Suppressor macrophage treated with lipopolysaccharide for 1 hour (primary cell): ENCODE results near the gene SPTSSA.
"Not testable (repeated sequence)": the region's sequence is repeated elsewhere in the genome, so short reads cannot be mapped to it uniquely, and the experiment has no call there.

Experiments
- DNase-seq, 3 donors: peaks; one replicate each; pipeline ENCODE4 v3.0.0-alpha.2; 2020 to 2022

Gene SPTSSA

GRCh38 chr14:34426313-34427295 is 35.4 kb downstream of the SPTSSA start:
- no peak for DNase-seq

DNA sequence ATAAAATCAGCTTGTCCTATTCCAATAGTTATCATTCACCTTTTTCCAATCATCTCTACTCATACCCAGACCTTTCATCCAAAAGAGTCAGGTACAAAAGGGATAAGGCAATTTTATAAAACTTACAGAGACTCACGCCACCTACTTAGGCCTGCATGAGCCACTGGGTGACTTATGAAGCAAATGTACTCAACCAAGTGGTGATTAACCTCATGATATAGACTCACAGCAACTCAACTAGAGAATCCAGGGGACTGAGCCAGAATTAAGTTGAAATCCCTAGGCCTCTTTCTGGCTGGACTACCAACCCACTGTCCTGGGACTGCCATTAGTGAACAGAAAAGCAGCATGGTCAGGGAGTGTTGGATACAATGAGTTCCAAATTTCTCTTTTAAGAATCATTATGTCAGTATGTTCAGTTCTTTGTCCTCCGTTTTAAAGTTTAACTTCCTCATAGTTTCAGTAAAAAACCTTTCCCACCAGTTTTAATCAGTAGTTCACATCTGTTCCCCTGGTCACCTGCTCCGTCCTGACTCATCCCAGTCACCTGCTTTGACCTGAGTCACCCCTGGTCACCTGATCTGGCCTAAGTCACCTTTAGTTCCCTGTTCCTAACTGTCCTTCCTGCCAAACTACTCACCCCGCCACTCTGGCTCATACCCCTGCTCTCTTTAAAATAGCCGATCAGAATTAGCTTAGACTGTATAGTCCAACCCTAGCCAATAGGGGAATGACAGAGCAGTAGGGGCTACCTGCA is 36.8 kb downstream of the SPTSSA start:
- peak in 1 of 3 donors; percentile 4 for DNase-seq

DNA sequence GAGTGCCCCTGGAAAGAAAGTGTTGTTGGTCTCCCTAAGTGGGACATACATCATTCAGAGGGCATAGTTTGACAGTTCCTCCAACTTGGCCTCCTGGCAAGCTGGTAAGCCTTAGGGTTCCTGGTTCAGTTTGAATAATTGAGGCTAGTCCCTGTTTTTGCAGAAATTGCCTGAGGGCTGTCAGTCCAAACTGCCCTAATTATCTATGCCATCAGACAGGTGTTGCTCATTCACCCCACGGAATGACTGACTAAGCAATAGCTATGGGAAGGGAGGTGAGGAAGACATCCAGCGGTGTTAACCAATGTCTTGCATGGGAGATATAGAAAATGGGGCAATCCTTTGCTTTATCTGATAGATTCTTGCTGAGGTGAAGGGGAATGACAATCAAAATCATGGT is 37.6 kb downstream of the SPTSSA start:
- DNase-seq: no peak

DNA sequence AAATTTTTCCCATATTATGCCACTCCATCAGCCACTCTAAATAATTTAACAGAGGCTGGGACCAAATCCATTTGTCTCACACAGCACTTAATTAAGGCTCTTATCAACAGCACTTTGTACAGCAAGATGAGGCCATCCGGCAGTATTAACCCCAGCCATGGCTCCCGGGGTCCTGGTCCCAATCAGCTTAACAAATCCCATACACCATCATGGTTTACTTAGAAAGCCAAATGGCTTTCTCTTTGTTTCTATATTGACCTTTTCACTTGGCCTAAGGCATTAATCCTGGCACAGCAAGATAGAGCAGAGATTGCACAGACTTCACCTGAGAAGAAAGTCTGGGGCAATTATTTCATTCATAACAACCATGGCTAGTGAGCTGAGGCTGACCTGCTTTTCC is 38.6 kb downstream of the SPTSSA start:
- no peak for DNase-seq

DNA sequence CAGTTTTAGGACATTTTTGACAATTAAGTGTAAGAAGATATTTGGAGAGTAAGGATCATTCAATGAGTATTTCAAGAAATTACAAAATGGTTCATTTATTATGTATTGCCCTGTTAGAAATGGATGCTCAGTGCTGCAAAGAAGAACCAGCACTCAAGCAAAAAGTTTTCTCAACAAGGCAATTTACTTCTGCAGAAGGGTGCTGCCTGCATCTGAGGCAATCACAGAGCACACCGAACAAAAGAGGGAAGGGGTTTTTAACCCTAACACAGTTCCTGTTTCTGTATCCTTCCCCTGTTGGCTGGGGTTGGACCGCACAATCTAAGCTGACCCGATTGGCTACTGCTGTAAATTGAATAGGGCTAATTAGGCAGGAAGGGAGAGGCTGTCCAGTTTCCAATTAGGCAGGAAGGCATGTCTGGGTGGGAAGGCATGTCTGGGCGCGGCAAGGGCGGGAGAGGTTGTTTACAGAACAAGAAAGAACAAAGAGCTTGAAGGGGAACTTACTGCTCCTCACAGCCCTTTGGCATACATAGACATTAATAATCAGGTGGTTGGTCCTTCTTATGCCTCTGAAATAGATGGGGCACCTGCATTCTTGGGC is 41.4 kb downstream of the SPTSSA start:
- no peak for DNase-seq

DNA sequence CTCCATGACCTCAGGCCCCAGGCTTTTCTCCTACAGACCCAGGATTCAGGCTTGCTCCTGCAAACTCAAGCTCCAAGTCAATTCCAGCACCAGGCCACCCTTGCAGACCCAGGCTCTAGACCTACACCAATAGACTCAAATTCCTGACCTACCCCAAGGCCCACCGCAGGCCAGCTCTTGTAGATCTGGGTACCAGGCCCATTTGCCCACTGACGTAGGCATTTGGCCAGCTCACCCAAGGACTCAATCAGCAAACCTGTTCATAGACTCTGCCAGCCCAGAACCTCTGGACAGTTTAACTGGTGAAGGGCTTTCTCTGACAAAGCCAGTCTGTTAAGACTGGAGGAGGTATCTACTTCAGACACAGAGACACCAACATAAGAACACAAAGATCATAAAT is 52.3 kb downstream of the SPTSSA start:
- DNase-seq: no peak

DNA sequence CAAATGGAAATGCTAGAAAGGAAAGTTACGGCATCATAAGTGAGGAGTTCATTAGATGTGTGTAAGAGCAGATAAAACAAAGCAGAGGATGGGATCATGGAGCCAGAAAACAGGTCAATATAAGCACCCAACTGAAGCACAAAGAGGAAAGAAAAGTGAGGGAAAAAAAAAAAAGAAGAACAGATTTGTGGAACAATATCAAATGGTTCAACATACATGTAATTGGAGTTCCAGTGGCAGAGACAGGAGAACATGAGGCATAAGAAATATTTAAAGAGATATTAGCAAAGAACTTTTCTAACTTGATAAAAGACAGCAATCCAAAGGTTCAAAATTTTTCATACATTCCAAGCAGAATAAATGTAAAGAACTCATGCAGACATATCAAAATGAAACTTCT is 54.1 kb downstream of the SPTSSA start:
- DNase-seq: no peak

GRCh38 chr14:34404416-34404815 is 57.6 kb downstream of the SPTSSA start:
- no peak for DNase-seq

DNA sequence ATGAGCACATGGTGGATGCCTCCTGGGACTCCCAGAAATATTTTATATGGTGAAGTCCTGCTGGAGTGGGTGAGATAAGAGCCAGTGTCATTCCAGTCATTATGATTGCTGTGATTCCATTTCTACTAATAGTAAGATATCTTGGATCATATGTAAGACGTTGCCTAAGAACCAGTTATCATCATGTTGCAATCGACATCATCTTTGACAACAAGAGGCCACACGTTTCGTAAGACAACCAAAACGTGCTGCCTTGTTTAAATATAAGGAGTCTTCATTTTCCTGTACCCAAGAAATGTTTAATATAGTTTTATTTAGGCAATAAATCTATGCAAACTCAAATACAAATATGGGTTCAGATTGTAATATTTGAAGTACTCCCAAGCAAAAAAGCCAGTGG is 58.4 kb downstream of the SPTSSA start:
- DNase-seq: no peak

GRCh38 chr14:34398024-34398423 is 64.0 kb downstream of the SPTSSA start:
- no peak for DNase-seq

DNA sequence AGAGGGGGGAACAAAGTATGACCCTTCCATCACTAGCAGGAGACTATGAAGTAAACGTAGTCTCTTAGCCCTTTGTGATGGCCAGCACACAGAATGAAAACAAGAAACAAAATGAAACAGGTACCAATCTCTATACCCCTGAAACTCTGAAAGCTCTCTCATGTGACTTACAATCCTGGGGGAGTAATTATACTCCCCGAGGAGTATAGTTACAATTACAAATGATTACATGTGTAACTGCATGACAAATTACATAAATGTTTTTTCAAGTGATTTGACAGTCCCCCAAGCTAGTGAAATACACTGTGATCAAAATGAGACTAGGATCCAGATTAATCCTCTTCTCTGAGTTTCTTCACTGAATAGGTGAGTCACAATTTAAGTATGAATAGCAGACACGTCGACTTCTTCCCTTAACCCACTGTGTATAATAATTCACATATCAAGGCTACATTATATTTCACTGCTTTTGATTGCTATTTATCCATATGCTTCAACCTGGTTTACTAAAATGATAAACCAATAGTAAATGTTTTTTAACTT is 74.0 kb downstream of the SPTSSA start:
- DNase-seq: no peak

- no peak for DNase-seq
These were observed 75.1 kb downstream of the SPTSSA start for GRCh38 chr14:34386865-34387485.

- DNase-seq: not testable (repeated sequence)
These were observed 76.2 kb downstream of the SPTSSA start for GRCh38 chr14:34385881-34386280.

GRCh38 chr14:34383839-34384238 is 78.2 kb downstream of the SPTSSA start:
- DNase-seq: no peak
